Epidermal melanocyte (primary cell): ENCODE measurements around the gene MMP13.
A peak's percentile ranks its signal among the peaks of the same experiment; 100 is the strongest.
"Not testable (repeated sequence)": the region's sequence is repeated elsewhere in the genome, so short reads cannot be mapped to it uniquely, and the experiment has no call there.

Experiments used
- DNase-seq: peaks from one replicate; pipeline ENCODE4 v3.0.0; 2011; ENCODE audit warnings: low spot score; ENCODE audit not compliant: insufficient read length

MMP13 gene

DNA sequence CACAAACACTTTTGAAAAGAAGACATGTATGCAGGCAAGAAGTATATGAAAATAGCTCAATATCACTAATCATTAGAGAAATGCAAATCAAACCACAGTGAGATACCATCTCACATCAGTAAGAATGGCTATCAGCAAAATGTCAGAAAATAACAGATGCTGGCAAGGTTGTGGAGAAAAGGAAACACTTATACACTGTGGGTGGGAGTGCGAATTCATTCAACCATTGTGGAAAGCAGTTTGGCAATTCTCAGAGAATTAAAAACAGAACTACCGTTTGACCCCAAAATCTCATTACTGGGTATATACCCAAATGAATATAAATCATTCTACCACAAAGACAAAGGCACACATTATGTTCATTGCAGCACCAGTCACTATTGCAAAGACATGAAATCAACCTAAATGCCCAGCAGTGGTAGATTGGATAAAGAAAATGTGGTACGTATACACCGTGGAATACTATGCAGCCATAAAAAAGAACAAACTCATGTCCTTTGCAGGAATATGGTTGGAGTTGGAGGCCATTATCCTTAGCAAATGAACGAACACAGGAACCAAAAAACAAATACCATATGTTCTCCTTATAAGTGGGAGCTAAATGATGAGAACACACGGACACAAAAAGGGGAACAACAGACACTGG lies 18.5 kb downstream of the MMP13 start:
- DNase-seq: no peak

DNA sequence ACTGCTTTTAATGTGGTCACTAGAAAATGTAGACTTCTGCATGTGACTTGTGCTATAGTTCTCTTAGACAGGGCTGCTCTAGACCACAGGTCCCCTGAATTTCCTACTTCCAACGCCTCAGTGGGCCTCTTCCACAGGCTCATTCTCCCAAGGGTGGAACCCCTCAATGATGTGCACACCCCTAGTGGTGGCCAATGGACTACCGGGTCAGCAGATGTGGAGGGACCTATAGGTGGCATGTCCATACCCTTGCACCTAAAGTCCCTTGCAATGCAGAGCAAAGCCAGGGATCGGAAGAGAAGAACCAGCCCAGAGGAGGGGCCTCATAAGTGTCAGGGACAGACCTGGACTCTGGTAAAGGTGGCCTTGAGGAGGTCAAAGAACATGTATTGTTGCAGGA lies 20.0 kb downstream of the MMP13 start:
- no peak for DNase-seq

DNA sequence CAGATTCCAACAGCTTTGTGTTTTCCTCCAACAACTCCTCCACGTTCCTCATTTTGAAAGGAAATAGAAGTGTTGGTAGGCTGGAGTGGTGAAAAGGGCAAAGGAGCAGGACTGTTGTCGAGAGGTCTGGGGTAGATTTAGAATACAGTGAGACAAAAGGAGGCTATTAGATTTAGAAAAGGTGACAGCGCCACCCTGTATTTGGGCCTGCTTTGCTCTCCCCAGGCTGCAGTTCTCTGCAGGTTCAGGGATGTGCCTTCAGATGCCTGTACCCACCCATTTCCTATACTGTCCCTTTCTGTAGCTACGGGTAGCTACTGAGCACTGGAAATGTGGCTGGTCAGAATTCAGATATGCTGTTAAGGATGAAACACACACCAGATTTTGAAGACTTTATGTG lies 20.8 kb downstream of the MMP13 start:
- no peak for DNase-seq

DNA sequence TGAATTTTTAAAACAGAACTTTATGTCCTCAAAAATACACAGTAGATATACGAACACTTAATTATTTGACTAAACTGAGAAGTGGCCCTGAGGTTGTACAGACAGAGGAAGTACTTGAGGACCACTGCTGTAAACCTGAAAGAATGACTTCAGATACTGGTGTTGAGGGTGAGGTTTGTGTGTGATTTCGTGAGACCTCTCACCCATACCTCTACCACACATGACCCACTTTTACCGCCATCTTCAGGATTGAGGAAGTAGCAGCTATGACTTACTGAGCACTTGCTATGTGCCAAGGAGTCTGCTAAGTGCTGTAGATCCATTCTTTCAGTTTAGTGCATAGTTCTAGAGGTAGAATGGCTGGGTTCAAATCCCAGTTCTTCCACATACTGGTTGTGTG lies 21.9 kb downstream of the MMP13 start:
- DNase-seq: no peak

DNA sequence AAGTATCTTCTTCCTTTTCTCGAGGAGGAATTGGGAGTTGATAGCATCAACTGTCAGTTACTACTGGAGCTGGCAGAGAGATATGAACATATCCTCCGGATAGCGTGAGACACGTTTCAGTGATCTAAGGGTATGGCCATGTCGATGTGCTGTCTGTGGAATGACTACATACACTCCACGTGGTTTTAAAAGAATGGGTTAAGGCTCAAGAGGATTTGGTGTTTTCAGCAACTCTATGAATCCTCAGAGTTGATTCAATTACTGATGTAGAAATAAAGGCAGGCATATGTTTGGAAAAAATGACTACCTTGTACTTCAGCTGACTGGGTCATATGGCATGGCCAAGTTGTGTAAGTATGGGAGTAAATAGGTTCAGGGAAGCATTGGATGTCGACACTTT lies 22.9 kb downstream of the MMP13 start:
- DNase-seq: no peak

DNA sequence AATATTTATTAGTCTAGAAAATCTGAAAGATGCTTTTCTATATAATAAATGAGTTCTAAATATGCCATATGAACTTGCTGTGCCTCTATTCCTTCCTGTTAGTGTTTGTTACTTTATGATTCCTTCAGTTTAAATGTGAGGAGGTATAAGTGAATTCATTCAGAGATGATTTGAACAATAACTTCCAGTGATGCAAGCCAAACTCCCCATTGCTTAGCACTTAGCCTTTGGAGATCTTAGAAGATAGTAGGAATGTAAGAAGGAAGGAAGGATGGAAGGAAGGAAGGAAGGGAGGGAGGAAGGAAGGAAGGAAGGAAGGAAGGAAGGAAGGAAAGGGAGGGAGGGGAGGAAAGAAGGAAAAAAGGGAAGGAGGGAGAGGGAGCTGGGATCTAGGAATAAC lies 25.1 kb downstream of the MMP13 start:
- DNase-seq: no peak

DNA sequence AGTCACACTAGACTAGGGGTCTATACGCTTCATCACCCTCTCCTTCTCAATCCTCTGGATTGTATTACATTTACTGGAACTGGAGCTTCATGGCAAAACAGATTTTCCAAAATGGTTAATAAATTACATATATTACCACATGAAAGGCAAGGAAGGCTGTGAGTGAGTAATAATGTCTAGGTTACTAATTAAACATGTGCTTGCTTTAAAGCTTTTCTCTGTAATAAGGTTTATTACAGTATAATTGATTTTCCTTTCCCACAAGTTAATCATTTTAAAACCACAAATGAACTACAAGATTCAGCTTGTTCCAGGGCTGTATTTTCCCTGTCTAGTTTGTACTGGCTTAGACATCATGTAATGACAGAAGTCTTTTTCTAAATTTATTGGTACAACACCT lies 25.6 kb downstream of the MMP13 start:
- DNase-seq: no peak

DNA sequence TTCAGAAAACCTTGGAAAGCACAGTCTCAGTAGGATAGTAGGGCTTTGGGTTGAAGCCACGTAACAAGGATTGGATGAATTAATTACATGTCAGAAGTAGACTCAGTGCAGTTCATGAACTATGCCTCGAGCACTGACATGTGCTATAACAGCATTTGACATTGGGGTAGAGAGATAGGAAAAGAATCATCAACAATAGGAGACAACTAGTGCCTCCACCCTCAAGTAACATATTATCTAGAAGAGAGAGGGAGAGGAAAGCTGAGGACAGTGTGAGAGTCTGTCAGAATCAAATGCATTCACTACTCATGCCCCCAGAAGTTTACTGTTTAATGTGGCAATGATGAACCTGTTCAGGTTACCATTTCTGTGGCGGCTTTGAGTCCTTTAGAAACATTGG lies 26.4 kb downstream of the MMP13 start:
- DNase-seq: no peak

DNA sequence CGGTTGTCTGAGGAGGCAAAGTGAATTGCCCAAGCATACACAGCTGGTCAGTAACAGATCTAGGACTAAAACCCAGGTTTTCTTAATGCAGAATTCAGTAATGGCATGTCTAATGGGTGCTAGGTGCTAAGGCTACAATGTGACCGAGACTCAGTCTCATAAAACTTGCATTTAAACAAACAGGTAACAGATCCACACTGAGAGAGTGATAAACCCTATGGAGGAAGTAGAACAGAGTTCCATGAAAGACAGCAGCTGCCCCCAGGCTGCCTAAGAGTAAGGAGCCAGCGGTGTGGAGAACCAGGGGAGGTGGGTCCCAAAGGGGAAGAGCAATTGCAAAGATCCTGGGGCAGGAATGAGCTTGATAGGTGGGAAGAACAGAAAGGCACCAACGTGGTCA lies 27.3 kb downstream of the MMP13 start:
- DNase-seq: no peak

DNA sequence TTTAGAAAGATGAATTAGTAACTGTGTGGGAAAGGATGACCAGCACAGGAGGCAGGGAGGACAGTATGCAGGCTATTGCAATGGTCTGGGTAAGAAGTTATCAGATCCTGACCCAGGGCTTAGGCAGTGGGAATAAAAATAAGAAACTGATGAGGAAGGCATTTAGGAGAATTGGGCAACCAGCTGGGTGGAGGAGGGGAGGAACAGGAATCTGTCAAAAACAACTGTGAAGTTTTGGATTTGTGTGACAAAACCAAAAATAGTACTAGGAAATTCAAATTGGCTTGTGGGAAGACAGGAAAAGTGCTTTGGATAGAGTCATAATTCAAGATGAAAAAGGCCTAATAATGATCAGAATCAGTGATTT lies 27.9 kb downstream of the MMP13 start:
- DNase-seq: no peak

DNA sequence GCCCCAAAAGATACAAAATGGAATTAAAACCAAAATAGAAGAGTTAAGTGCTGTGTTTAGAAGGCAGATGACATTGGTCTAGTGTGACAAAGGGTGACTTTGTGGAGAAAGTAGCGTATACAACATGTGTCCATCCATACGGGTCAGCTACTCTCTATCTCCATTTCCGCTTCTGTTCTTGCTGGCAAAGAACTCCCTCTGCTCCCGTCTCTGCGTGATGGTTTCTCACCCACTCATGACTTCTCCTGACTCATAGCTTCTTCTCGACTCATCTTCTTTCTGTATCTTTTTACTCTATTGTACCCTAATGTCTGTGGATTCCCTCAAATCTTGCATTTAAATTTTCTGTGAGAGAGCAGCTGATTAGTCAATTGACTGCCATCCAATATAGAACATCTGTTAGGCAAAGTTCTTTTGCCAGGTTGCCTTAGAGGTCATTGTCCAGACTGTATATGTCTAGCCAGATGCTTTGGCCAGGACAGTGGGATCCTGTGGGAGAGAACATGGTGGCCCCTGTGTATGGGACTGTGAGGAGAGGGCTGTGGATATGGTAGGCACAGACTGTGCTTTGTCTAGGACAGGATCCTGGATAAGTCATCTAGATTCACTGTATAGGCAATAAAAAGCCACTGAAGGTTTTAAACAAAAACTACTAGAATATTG lies 28.4 kb downstream of the MMP13 start:
- no peak for DNase-seq

DNA sequence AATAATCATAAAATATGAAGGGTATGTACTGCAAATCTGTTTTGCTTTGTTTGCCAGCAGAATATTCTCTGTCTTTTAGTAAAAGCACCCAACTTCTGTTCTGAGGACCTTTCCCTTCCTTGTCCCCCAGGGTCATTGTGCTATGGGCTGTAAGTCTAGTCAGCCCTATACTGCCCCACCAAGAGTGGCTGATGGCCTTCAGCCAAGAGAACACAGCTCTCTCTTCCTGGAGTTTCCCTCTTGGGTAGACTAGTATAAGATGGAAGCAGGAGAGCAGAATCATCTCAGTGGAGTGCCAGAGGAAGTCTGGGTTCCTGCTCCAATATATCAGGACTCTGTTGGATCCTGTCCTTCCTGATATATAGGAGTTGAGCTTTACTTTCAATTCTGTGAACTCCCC lies 29.0 kb downstream of the MMP13 start:
- no peak for DNase-seq

DNA sequence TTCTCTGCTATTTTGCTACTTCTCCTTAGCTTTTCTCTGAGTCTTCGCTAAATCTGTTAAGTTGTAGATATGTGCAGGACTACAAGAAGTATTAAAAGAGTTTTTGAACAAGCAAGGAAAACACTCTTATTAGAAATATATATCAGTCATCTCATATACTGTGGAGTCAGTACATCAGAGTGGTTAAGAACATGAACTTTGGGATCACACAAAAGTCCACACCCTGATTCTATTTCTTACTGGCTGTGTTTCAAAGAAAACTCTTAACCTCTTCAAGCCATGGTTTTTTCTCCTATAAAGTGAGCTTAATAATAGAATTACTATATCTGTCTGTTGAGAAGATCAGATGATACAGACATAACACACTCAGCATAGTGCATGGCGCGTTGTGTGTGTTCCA lies 29.5 kb downstream of the MMP13 start:
- no peak for DNase-seq

DNA sequence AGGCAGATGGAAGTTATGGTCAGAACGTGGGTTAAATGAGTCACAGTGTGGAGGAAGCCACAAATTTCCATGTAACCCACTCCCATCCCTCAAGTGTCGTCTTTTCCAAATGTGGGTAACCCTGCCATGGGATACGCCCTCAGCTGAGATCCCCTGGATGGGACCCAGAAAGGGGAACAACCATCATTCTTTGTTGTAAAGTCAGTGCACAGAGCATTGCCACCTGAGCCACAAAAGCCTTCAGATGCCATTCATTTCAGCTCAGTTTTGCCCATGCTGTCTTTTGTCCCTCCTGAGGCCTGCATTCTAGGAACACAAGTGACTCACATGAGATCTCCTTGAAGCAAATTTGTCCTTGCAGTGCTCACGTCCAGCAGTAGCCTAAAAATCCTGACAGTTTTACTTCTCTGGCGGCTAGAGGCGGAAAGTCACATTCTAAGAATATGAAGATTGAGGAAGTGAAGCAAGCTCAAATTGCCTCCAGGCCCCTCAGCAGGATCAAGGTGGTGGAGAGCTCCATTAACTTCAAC lies 30.6 kb downstream of the MMP13 start:
- no peak for DNase-seq

DNA sequence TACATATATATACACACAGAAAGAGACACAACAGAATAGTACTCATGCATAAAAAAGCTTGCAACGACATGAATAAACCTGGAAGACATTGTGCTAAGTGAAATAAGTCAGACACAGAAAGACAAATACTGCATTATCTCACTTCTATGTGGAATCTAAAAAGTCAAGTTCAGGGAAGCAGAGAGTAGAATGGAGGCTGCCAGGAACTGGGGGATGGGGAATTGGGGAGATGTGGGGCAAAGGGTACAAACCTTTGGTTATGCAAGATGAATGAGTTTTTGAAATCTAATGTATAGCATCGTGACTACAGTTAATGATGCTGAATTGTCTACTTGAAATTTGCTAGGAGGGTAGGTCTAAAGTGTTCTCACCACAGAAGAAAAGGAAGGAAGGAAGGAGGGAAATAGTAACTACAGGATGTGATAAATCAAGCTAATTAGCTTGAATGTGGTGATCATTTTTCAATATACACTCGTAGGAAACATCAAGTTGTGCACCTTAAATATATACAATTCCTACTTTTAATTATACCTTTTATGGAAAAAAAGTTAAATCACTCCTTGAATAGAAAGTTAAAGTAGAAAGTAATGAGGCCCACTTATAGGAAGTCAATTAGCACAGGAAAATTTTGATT lies 33.8 kb downstream of the MMP13 start:
- no peak for DNase-seq

DNA sequence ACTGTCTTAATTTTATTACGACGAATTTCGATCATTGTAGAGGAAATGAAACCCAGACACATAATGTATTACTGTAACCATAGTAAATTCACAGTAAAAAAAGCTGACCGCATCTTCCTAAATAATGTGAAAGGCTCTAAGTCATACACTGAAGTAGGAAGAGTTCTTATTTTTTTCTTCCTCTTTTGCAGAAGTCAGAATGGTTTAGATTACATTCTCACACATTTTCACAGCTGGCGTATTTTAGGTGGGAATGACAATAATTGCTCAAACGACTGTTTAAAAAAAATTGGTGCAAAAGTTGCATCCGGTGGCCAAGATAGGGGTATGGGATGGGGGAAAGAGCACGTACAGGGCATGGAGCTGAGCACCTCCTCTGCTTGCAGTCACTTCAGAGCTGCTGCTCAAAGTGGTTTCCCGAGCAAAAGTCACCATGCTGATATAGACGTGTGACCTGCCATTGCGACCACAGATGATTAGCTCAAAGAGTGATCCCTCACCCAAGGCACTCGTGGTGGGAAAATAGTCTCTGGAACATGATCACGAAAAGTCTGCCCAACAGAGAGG lies 35.3 kb downstream of the MMP13 start:
- no peak for DNase-seq

DNA sequence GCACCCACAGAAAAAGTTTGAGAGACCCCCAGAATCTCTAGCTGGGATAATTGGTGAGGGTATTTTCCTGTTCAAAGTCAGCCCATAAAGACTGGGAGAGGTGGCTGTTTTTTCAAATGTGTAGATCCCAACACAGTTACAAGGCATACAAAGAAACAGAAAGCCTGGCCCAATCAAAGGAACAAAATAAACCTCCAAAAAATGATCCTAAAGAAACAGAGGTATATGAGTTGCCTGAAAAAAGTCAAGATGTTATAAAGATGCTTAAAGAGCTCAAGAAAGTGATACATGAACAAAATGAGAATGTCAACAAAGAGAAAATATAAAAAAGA lies 40.5 kb downstream of the MMP13 start:
- DNase-seq: no peak

DNA sequence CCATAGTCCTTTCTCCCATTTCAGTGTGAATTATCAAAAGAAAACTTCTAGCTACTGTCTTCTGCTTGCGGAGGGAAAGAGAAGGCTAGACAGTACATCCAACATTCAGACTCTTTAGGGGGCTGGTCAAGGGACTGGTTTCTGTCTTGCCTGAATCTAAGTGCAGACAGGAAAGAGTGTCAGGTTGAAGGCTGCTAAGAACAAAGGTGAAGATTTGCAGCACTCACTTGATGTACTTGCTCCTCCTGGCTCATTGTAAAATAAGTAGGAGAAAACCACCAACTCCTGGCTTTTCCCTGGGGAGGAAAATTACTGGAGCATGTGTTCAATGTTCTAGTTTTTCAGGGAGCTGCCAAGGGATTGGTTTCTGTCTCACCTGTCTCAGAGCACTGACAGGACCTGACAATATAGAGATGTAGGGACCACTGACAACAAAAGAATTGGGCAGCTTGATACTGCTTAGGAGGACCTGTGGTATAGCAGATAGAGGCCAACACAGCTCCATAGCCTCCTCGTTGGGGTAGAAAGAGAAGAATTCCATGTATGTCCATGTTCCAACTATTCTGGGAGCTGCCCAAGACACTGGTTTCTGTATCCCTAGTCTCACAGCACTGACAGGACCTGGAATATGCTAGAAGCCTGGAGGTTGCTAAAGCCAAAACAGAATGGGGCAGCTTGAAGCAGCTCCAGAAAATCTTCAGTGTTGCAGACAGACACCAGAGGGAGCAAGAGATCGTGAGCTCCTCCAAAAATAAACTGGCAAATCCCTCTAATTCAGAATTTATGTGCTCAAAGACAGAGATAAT lies 41.1 kb downstream of the MMP13 start:
- DNase-seq: peak; percentile 38

DNA sequence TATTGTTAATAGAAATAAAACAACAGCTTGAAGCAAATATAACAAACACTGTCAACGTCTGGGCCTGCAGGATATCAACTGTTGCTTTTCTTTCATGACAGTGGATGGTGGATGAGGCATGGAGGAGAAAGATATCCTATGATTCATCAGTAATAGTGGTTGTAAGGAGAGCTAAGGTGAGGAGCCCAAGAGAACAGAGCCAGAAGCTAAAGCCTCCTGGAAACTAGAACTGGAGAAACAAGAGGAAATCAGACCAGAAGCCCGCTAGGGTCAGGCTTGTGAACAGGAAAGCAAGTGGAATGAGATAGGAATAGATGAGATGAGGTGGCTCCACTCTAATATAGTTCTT lies 43.1 kb downstream of the MMP13 start:
- DNase-seq: no peak

DNA sequence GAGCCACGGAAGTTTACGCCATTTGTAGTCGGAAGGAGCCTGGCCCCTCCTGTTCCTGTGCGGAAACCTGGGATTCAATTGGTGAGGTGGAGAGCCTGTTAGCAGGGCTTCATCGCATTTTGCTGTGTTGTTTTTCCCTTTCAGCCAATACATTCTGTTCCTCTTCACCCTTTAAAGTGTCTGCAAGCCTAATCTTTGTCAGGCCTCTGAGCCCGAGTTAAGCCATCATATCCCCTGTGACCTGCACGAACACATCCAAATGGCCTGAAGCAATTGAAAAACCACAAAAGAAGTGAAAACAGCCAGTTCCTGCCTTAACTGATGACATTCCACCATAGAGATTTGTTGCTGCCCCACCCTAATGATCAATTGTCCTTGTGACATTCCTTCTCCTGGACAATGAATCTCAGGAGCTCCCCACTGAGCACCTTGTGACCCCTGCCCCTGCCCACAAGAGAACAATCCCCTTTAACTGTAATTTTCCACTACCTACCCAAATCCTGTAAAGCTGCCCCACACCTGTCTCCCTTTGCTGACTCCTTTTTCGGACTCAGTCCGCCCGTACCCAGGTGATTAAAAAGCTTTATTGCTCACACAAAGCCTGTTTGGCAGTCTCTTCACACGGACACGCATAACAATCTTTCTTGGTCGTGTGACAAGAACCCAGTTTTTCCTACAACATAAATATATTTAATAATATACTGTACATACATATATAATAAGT lies 43.6 kb downstream of the MMP13 start:
- DNase-seq: no peak

DNA sequence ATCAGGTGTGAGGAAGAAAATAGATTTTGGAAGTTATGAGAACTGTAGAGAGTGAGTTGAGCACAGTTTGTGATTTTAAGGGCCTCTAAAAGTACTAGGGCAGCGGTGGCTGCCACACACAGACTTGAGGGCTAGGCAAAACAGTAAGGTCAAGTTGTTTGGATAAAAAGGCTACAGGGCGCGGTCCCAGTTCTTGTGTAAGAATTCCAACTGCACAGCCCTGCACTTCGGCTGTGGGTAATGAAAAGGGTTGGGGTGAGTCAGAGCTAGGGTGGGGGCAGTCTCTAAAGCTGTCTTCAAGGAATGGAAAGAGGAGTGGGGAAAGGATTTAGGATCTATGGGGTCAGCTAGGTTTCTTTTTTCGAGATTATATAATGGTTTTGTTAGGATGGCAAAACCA lies 49.7 kb downstream of the MMP13 start:
- not testable (repeated sequence) for DNase-seq
